ENCODE results near the gene GPC1. TPM values are rescaled to one million over a fixed set of nuclear protein-coding genes. Genes with fewer than 3 reads are reported as not detected.

The GPC1 gene
- total RNA-seq, 3 donors from 2014 or later = 13.8 to 56.3 (median 21.0) TPM

- Histone ChIP-seq H3K9me3 (no peaks in the 10 kb centered on the region), H3K27ac (no peak overlapping the region), H3K4me1 (no peaks in the 10 kb centered on the region), H3K4me3 (no peak overlapping the region), H3K27me3 (no peaks in the 10 kb centered on the region), H3K36me3 (no peaks in the 10 kb centered on the region)
- no peak for TF ChIP-seq POLR2A (IDR thresholded peaks at IDR 0.05)
- TF ChIP-seq CTCF (IDR thresholded peaks at IDR 0.05) = no peak
- intact Hi-C loops (cut with DNase I; ENCODE audit: low total_unique reads) = no loop called here
- no peak for DNase-seq (ENCODE audit: low spot score in 2 of 2)
These were observed 63.4 kb downstream of the GPC1 start for GRCh38 chr2:240498958-240499260.

GRCh38 chr2:240499309-240500301 is 64.1 kb downstream of the GPC1 start:
- intact Hi-C loops (cut with DNase I; ENCODE audit: low total_unique reads) = no loop called here
- no peak for TF ChIP-seq POLR2A (IDR thresholded peaks at IDR 0.05)
- TF ChIP-seq POLR2AphosphoS5 (IDR thresholded peaks at IDR 0.05) = no peak
- TF ChIP-seq CTCF (IDR thresholded peaks at IDR 0.05) = no peak

GRCh38 chr2:240500561-240501423 is 65.3 kb downstream of the GPC1 start:
- Histone ChIP-seq H3K4me3 (no peak overlapping the region), H3K36me3 (no peaks in the 10 kb centered on the region), H3K4me1 (no peaks in the 10 kb centered on the region), H3K9me3 (no peaks in the 10 kb centered on the region), H3K27me3 (no peaks in the 10 kb centered on the region), H3K27ac (no peak overlapping the region)
- TF ChIP-seq POLR2A (IDR thresholded peaks at IDR 0.05) = no peak
- TF ChIP-seq CTCF (IDR thresholded peaks at IDR 0.05) = no peak
- no peak for TF ChIP-seq POLR2AphosphoS5 (IDR thresholded peaks at IDR 0.05)
- intact Hi-C loops (cut with DNase I; ENCODE audit: low total_unique reads) = no loop called here
- peak in 1 of 2 donors; percentile 15 for DNase-seq (ENCODE audit: low spot score in 2 of 2)

More at GRCh38 chr2:240499309-240500301, 64.1 kb downstream of the GPC1 start:
- DNase-seq (ENCODE audit: low spot score in 2 of 2) = peak in 1 of 2 donors; percentile 9
- H3K27ac ChIP-seq = no peak overlapping the region
- no peaks in the 10 kb centered on the region for H3K36me3 ChIP-seq
- H3K4me1 ChIP-seq = no peaks in the 10 kb centered on the region
- no peaks in the 10 kb centered on the region for H3K9me3 ChIP-seq
- H3K27me3 ChIP-seq = no peaks in the 10 kb centered on the region
- H3K4me3 ChIP-seq = no peak overlapping the region

GRCh38 chr2:240501531-240501991 is 66.1 kb downstream of the GPC1 start:
- Histone ChIP-seq H3K36me3 (no peaks in the 10 kb centered on the region), H3K27ac (no peak overlapping the region), H3K9me3 (no peaks in the 10 kb centered on the region), H3K27me3 (no peaks in the 10 kb centered on the region), H3K4me3 (no peak overlapping the region), H3K4me1 (no peaks in the 10 kb centered on the region)
- intact Hi-C loops (cut with DNase I; ENCODE audit: low total_unique reads) = no loop called here
- DNase-seq (ENCODE audit: low spot score in 2 of 2) = peak in 1 of 2 donors; percentile 7
- no peak for TF ChIP-seq POLR2A (IDR thresholded peaks at IDR 0.05)
- no peak for TF ChIP-seq CTCF (IDR thresholded peaks at IDR 0.05)
- no peak for TF ChIP-seq POLR2AphosphoS5 (IDR thresholded peaks at IDR 0.05)
